ENCODE data around the gene AMELX. TPM values are rescaled to one million over a fixed set of nuclear protein-coding genes. Genes with fewer than 3 reads are reported as not detected.

The AMELX gene
- total and polyA plus RNA-seq, 3 donors from 2014 or later = not detected

- no peak for TF ChIP-seq POLR2A (IDR thresholded peaks at IDR 0.05)
- no peak for TF ChIP-seq CTCF (IDR thresholded peaks at IDR 0.05)
- WGBS, 2 donors = 83 to 100% methylated on average over 1 of the region's 1 CpG
- H3K9me3 ChIP-seq = no peaks in the 10 kb centered on the region
- no peaks in the 10 kb centered on the region for H3K27me3 ChIP-seq
- no peak overlapping the region for H3K4me3 ChIP-seq
- DNase-seq = no peak
- intact Hi-C loops (cut with DNase I; ENCODE audit: low total_unique reads) = no loop called here
- H3K4me1 ChIP-seq = no peaks in the 10 kb centered on the region
- H3K27ac ChIP-seq = no peak overlapping the region
- H3K36me3 ChIP-seq (ENCODE audit: low read depth, missing control alignments) = no peaks in the 10 kb centered on the region
Observed at GRCh38 chrX:11349020-11349419, 55.8 kb downstream of the AMELX start.

- Histone ChIP-seq H3K36me3 (ENCODE audit: low read depth, missing control alignments) (no peaks in the 10 kb centered on the region), H3K27me3 (no peaks in the 10 kb centered on the region), H3K27ac (no peak overlapping the region), H3K4me3 (no peak overlapping the region), H3K9me3 (no peaks in the 10 kb centered on the region), H3K4me1 (no peaks in the 10 kb centered on the region)
- 72 to 75% methylated on average over 1 to 2 of the region's 2 CpGs for WGBS, 2 donors
- intact Hi-C loops (cut with DNase I; ENCODE audit: low total_unique reads) = no loop called here
- no peak for DNase-seq
- no peak for TF ChIP-seq CTCF (IDR thresholded peaks at IDR 0.05)
- TF ChIP-seq POLR2A (IDR thresholded peaks at IDR 0.05) = no peak
Observed at GRCh38 chrX:11349661-11350337, 56.6 kb downstream of the AMELX start.

Small RNAs within 50 kb of the gene (microRNA-seq; reads per million reads assigned to microRNA genes)
- gene MIR548AX (ENCODE audit: borderline number of aligned reads in 2 of 2, borderline replicate concordance in 1 of 2) = 0 to 1.4 reads per million in 2 donors

Small RNAs within 50 kb of the gene (small RNA-seq; reads per million reads assigned to genes)
- gene MIR548AX = 0 reads per million in 2 donors

Other genes starting within 250 kb of the AMELX start
- gene HCCS, start 182.1 kb upstream of the AMELX start, total RNA-seq = 10 to 100 TPM; 15.0 to 17.4 TPM
- gene HCCS, start 182.1 kb upstream of the AMELX start, polyA plus RNA-seq (ENCODE audit: insufficient read depth, low read depth, low replicate concordance) = 27.6 TPM